Caco-2 (cell line): ENCODE measurements around the gene TMEM187. TPM values are rescaled to one million over a fixed set of nuclear protein-coding genes. Genes with fewer than 3 reads are reported as not detected.
"Not testable (repeated sequence)": the region's sequence is repeated elsewhere in the genome, so short reads cannot be mapped to it uniquely, and the experiment has no call there.

Experiments used
- BruUV-seq: library from RNA; stranded (reverse); fragments of 400-500 nt; replicated peaks from 2 replicates; lab custom pipeline; 2021; lab: Mats Ljungman, UMichigan
- CTCF ChIA-PET: fragments of 300-600 bp; sonication (Branson Sonifier 250); formaldehyde crosslinking; loops from one replicate; lab custom pipeline; 2022; ENCODE audit warnings: antibody characterized with exemption; lab: Charles Lee
- POLR2A ChIA-PET: fragments of 300-600 bp; sonication (Branson Sonifier 250); formaldehyde crosslinking; loops from one replicate; lab custom pipeline; 2022; ENCODE audit warnings: antibody characterized with exemption; lab: Charles Lee
- DNase-seq, 2 experiments: peaks; one replicate each; pipeline versions ENCODE4 v3.0.0 to v3.0.0-alpha.2; 2020 to 2022
- H3K27me3 ChIP-seq: replicated peaks from 2 replicates; pipeline ENCODE4 v1.6.0; 2011; ENCODE audit warnings: low read length; ENCODE audit not compliant: control insufficient read depth, insufficient read depth
- H3K36me3 ChIP-seq: 2 replicates; pipeline ENCODE4 v1.5.1; 2011; ENCODE audit warnings: low read length; ENCODE audit not compliant: control insufficient read depth, insufficient read depth
- H3K4me1 ChIP-seq: fragments of 250-450 bp; sonication (Bioruptor Pico); 2 replicates; pipeline ENCODE4 v1.5.1; 2020; ENCODE audit warnings: mild to moderate bottlenecking
- H3K4me3 ChIP-seq: 2 replicates; pipeline ENCODE4 v1.5.1; 2011; ENCODE audit warnings: low read depth, mild to moderate bottlenecking, control low read depth, low read length
- H3K9me3 ChIP-seq: fragments of 250-450 bp; sonication (Bioruptor Pico); 2 replicates; pipeline ENCODE4 v1.5.1; 2020; ENCODE audit warnings: mild to moderate bottlenecking, moderate library complexity
- H3K27ac Mint-ChIP-seq: one replicate; pipeline ENCODE4 v1.8.0; 2022; ENCODE audit warnings: mixed read lengths; ENCODE audit not compliant: unreplicated experiment
- H3K27me3 Mint-ChIP-seq: one replicate; pipeline ENCODE4 v1.8.0; 2022; ENCODE audit warnings: mixed read lengths; ENCODE audit not compliant: insufficient read depth, unreplicated experiment
- H3K36me3 Mint-ChIP-seq: one replicate; pipeline ENCODE4 v1.8.0; 2022; ENCODE audit warnings: mild to moderate bottlenecking, mixed read lengths; ENCODE audit not compliant: insufficient read depth, unreplicated experiment
- H3K4me1 Mint-ChIP-seq: one replicate; pipeline ENCODE4 v1.8.0; 2022; ENCODE audit warnings: low read depth, mixed read lengths; ENCODE audit not compliant: unreplicated experiment
- H3K4me3 Mint-ChIP-seq: one replicate; pipeline ENCODE4 v1.8.0; 2022; ENCODE audit warnings: mild to moderate bottlenecking, moderate library complexity, mixed read lengths; ENCODE audit not compliant: unreplicated experiment
- H3K9me3 Mint-ChIP-seq: one replicate; pipeline ENCODE4 v1.8.0; 2022; ENCODE audit warnings: mixed read lengths; ENCODE audit not compliant: unreplicated experiment
- intact Hi-C: fragments of 100-400 bp; cut with micrococcal nuclease; formaldehyde crosslinking; loops from one replicate; pipeline ENCODE4 v1.10.0; 2022; ENCODE audit not compliant: unreplicated experiment
- total RNA-seq: library from RNA; stranded (reverse); gene quantifications from 2 replicates; pipeline ENCODE4 v1.2.3, GENCODE V29; 2022
- TF ChIP-seq, protein P1 (sequence below), 2 experiments: fragments of 200-600 bp in 1 of 2; IDR thresholded peaks; 1 replicate in 1 of 2; 2 replicates in 1 of 2; pipeline versions ENCODE4 v1.5.1 to v1.8.0; 2011 to 2022; ENCODE audit warnings: antibody characterized with exemption in 1 of 2, control low read depth in 1 of 2, inconsistent platforms in 1 of 2, low read depth in 1 of 2, low read length in 1 of 2, mild to moderate bottlenecking in 1 of 2, moderate library complexity in 1 of 2; ENCODE audit not compliant: insufficient read depth in 1 of 2, severe bottlenecking in 1 of 2, unreplicated experiment in 1 of 2

The TMEM187 gene
- total RNA-seq, 1 experiment from 2014 or later: 4.9 TPM

DNA sequence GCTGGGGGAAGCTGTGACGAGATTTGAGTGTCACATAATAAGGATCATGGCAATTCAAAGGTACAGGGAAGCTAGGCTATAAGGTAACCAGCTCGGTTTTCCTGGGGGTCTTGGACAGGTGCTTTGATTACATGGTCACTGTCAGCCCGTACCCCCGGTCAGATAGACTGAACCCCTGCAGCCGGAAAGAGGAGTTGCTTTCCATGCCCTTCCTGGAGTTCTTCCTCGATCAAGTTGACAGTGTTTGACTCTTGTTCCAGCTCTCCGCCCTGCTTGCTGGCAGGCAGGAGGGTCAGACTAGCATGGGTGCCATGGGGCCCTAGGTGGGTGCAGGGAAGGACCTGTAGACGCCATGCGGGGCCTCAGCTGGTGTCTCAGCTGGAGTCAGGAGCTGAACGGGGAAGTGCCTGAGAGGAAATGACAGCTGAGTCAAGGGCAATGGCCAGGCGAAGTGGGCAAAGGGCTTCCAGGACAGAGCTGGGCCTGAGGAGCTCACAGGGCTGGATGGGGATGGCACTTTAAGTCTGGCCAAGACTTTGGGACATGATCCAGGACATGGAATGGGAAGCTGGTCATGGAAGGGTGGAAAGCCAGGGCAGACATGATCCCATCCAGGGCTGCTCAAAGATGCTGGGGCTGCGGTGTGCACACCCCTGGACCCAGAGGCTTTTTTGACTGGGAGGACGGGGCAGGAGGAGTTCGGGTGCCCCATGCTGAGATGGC, 1.6 kb downstream of the TMEM187 start:
- no peaks in the 10 kb centered on the region; the same call in 1 of the 2 replicates for H3K36me3 ChIP-seq
- ChIA-PET CTCF (no interaction called here), POLR2A (no interaction called here)
- H3K27ac Mint-ChIP-seq: peak overlapping the region; percentile 88
- peaks cover 19% of the 10 kb centered on the region for H3K36me3 Mint-ChIP-seq
- H3K9me3 ChIP-seq: no peaks in the 10 kb centered on the region
- no TSS peak for BruUV-seq
- 0 out of 2 replicates have a peak, but pooled peaks cover 8% of the 10 kb centered on the region for H3K4me1 ChIP-seq
- H3K4me1 Mint-ChIP-seq: peaks cover 8% of the 10 kb centered on the region
- intact Hi-C loops: loop anchor here (10.0 kb wide), 1 partner anchor 401 kb away; the partner anchor contains the start of genes EMD and FLNA
- no peaks in the 10 kb centered on the region for H3K27me3 ChIP-seq
- no peaks in the 10 kb centered on the region for H3K9me3 Mint-ChIP-seq
- no peaks in the 10 kb centered on the region for H3K27me3 Mint-ChIP-seq
- TF ChIP-seq, protein P1, sequence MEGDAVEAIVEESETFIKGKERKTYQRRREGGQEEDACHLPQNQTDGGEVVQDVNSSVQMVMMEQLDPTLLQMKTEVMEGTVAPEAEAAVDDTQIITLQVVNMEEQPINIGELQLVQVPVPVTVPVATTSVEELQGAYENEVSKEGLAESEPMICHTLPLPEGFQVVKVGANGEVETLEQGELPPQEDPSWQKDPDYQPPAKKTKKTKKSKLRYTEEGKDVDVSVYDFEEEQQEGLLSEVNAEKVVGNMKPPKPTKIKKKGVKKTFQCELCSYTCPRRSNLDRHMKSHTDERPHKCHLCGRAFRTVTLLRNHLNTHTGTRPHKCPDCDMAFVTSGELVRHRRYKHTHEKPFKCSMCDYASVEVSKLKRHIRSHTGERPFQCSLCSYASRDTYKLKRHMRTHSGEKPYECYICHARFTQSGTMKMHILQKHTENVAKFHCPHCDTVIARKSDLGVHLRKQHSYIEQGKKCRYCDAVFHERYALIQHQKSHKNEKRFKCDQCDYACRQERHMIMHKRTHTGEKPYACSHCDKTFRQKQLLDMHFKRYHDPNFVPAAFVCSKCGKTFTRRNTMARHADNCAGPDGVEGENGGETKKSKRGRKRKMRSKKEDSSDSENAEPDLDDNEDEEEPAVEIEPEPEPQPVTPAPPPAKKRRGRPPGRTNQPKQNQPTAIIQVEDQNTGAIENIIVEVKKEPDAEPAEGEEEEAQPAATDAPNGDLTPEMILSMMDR (IDR thresholded peaks at IDR 0.05; ENCODE audit: insufficient read depth in 1 of 2, low read depth in 1 of 2, low read length in 1 of 2, severe bottlenecking in 1 of 2, unreplicated experiment in 1 of 2): no peak
- H3K4me3 Mint-ChIP-seq: peak overlapping the region; percentile 31
- no peak overlapping the region for H3K4me3 ChIP-seq
- no peak for DNase-seq

DNA sequence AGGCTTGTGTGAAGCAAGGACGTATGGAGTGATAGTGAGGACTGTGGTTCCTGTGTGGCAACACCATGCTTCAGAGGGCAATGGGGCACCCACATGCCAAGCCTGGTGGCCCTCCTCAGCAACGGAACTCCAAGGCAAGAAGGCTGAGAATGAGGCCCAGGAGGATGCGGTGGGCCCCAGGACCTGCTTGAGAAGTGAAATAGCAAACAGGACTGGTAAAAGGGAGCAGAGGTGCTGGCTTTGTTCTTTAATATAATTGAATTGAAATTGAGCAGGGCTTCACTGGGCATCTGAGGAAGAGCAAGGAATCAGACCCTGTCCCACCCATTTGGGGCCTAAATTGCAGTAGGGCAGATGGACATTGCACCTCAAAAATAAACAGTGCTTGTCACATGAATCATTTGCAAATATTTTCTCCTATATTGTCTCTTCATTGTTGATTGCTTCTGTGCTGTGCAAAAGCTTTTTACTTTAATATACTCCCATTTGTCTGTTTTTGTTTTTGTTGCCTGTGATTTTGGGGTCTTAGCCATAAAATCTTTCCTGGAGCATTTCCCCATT, 2.3 kb downstream of the TMEM187 start:
- peaks cover 19% of the 10 kb centered on the region for H3K36me3 Mint-ChIP-seq
- no peaks in the 10 kb centered on the region for H3K9me3 ChIP-seq
- no TSS peak for BruUV-seq
- no peaks in the 10 kb centered on the region for H3K9me3 Mint-ChIP-seq
- peaks cover 8% of the 10 kb centered on the region for H3K4me1 Mint-ChIP-seq
- H3K27me3 Mint-ChIP-seq: no peaks in the 10 kb centered on the region
- H3K36me3 ChIP-seq: no peaks in the 10 kb centered on the region; the same call in 1 of the 2 replicates
- CTCF ChIA-PET: no interaction called here
- intact Hi-C loops: loop anchor here (10.0 kb wide), 1 partner anchor 400 kb away; the partner anchor contains the start of genes EMD and FLNA
- H3K4me1 ChIP-seq: 0 out of 2 replicates have a peak, but pooled peaks cover 8% of the 10 kb centered on the region
- POLR2A ChIA-PET: no interaction called here
- H3K4me3 ChIP-seq: no peak overlapping the region
- no peak for DNase-seq
- peak overlapping the region; percentile 88 for H3K27ac Mint-ChIP-seq
- peak overlapping the region; percentile 31 for H3K4me3 Mint-ChIP-seq
- no peaks in the 10 kb centered on the region for H3K27me3 ChIP-seq
- TF ChIP-seq, protein P1 (IDR thresholded peaks at IDR 0.05; ENCODE audit: insufficient read depth in 1 of 2, low read depth in 1 of 2, low read length in 1 of 2, severe bottlenecking in 1 of 2, unreplicated experiment in 1 of 2): no peak

DNA sequence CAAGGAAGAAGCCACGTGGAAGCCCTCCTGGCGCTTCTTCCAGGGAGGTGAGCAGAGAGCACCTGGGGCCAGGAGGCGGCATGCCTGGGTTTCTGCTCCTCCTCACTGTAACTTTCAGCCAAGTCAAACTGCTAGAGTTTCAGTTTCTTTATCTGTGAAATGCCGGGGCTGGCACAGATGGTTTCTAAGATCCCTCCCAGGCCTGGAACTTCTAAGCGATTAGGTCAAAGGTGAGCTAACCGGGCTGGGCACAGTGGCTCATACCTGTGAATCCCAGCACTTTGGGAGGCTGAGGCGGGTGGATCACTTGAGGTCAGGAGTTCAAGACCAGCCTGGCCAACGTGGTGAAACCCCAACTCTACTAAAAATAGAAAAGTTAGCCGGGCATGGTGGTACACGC, 7.8 kb downstream of the TMEM187 start:
- DNase-seq, H3K36me3 Mint-ChIP-seq, H3K9me3 Mint-ChIP-seq, CTCF ChIA-PET, H3K4me1 ChIP-seq, H3K27me3 Mint-ChIP-seq, H3K36me3 ChIP-seq, H3K4me3 ChIP-seq, H3K27ac Mint-ChIP-seq, BruUV-seq, H3K4me1 Mint-ChIP-seq, intact Hi-C loops, H3K4me3 Mint-ChIP-seq, H3K27me3 ChIP-seq, H3K9me3 ChIP-seq, POLR2A ChIA-PET: not testable (repeated sequence)
